AG09319 (cell line): ENCODE data around the gene ERH.
"Not testable (repeated sequence)": the region's sequence is repeated elsewhere in the genome, so short reads cannot be mapped to it uniquely, and the experiment has no call there.

Experiments
- DNase-seq: peaks from one replicate; pipeline ENCODE4 v3.0.0-alpha.2; 2010; ENCODE audit warnings: low read depth; ENCODE audit errors: extremely low read depth
- CTCF ChIP-seq: IDR thresholded peaks from 2 replicates; pipeline ENCODE4 v1.5.1; 2011; ENCODE audit warnings: low read depth, mild to moderate bottlenecking, inconsistent platforms, low read length, moderate library complexity

The ERH gene

GRCh38 chr14:69398818-69399210 lies 715 bp upstream of the ERH start:
- no peak for TF ChIP-seq CTCF
- DNase-seq = no peak

- DNase-seq = peak; percentile 32
- no peak for TF ChIP-seq CTCF
Measured at GRCh38 chr14:69395929-69396328, 2.2 kb downstream of the ERH start.

GRCh38 chr14:69392481-69392880 lies 5.6 kb downstream of the ERH start:
- TF ChIP-seq CTCF = no peak
- no peak for DNase-seq

GRCh38 chr14:69391400-69391799 lies 6.7 kb downstream of the ERH start:
- not testable (repeated sequence) for DNase-seq

- no peak for DNase-seq
- no peak for TF ChIP-seq CTCF
Measured at GRCh38 chr14:69387311-69387710, 10.8 kb downstream of the ERH start.

- no peak for TF ChIP-seq CTCF
- DNase-seq = no peak
Measured at GRCh38 chr14:69378274-69378673, 19.8 kb downstream of the ERH start.

GRCh38 chr14:69376439-69376838 lies 21.7 kb downstream of the ERH start:
- no peak for DNase-seq
- no peak for TF ChIP-seq CTCF

- TF ChIP-seq CTCF = no peak
- DNase-seq = no peak
Measured at GRCh38 chr14:69375722-69376121, 22.4 kb downstream of the ERH start.
